CD1c-positive myeloid dendritic cell (primary cell): Measurements from ENCODE around the gene ARHGAP31.
"Not testable (repeated sequence)": the region's sequence is repeated elsewhere in the genome, so short reads cannot be mapped to it uniquely, and the experiment has no call there.

Experiments
- DNase-seq: peaks from one replicate; pipeline ENCODE4 v3.0.0-alpha.2; 2016; ENCODE audit errors: extremely low spot score

Gene ARHGAP31

DNA sequence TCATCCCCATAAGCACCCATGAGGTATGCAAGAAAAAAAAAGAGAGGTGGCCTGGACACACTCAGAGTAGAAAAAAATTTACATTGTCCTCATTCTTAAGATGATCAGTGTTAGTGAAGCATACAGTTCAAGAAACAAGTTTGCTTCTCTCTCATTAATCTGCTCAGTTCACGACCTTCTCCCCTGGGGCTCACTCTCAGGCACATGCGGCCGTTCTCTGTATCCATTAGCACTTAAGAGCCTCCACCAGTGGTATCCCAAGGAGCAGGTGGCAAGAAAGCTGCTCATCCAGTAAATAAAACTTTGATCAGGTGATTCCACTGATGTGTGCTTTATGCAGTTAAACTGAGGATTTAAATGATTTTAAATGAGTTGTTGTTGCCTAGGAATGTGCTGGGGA lies 57.4 kb downstream of the ARHGAP31 start:
- DNase-seq = no peak

DNA sequence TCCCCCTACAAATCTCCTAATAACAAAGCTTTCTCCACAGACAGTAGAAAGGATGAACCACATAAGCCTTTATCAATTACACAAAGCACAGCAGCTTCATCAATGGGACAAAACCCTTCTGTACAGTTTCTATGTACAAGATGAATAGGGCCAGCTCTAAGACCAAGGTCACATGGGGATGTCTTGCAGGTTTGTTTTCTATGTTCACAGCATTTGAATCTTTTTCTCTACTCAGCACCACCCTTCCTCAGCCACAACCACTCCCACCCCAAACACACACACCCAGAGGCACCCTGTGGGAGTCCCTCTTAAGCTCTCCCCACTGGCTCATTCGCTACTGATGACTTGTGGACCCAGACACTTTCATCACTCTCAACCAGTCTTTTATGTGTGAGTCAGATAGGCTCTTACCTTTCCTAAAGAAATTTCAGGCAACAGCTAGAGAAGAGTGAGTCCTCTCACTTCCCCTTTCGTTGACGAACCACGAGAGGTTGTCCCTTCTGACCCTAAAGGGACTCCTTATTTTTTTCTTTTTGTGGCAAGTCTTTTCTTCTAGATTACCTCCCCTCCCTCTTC lies 57.9 kb downstream of the ARHGAP31 start:
- peak; percentile 80 for DNase-seq

- peak; percentile 51 for DNase-seq
Measured at GRCh38 chr3:119352863-119353527, 58.8 kb downstream of the ARHGAP31 start.

DNA sequence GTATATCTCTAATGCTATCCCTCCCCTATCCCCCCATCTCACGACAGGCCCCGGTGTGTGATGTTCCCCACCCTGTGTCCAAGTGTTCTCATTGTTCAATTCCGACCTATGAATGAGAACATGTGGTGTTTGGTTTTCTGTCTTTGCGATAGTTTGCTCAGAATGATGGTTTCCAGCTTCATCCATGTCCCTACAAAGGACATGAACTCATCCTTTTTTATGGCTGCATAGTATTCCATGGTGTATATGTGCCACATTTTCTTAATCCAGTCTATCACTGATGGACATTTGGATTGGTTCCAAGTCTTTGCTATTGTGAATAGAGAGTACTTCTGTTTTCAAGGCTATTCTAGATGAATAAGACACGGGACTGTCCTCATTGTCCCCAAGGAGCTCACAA lies 61.4 kb downstream of the ARHGAP31 start:
- DNase-seq = not testable (repeated sequence)

- DNase-seq = peak; percentile 28
Measured at GRCh38 chr3:119356646-119357045, 62.5 kb downstream of the ARHGAP31 start.

DNA sequence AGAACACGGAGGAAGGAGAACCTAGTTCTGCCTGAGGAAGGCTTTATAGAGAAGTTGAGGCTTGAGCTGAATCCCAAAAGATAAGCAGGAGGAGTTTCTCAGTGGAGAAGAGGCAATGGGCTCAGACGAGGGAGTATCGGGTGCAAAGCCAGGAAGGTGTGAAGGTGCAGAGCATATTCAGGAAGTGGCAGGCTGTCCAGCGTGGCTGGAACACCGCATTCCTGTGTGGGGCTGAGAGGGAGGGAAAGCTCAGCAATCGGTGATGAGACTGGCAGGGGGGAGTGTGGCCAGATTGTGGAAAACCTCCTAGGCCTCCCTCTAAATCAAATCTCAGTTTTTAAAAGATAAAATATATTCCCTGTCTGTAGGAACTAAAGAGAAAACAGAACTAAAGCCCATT lies 63.0 kb downstream of the ARHGAP31 start:
- DNase-seq = no peak

DNA sequence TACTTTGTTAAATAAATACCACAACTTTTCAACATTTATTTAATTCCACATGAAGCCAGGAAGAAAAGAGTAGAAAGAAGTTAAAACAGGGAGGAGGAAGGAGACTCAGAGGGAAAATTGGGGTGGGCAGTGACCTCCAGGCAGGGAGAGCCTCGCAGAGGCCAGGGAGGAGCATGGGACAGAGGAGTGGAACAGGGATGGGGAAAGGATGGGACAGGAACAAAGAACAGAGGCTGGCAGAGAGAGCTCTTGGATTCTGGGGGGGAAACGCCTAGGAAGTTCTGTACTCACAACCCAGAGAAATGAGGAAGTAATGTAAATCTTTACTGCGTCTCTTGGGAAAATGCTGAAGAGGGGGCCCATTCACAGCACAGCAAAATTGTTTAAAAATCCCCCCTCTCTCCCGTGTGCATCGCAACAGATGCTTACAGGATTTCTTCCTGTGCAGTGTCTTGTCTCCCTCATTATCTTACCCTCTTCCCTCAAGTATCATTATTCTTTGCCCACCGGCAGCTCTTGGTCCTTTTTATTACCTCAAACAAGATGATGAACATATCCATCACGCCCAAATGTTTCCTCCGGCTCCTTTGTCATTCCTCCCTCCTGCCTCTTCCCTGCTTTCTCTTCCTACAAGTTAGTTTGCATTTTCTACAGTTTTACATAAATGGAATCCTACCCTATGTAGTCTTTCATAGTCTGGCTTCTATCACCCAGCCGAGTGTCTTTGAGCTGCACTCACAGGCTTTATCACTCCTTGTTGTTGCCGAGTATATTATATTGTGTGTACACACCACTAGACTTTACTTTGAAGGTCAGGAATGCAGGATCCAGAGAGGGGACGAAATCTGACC lies 65.5 kb downstream of the ARHGAP31 start:
- peak; percentile 21 for DNase-seq

GRCh38 chr3:119360736-119361462 lies 66.7 kb downstream of the ARHGAP31 start:
- DNase-seq = no peak

GRCh38 chr3:119362010-119362409 lies 67.8 kb downstream of the ARHGAP31 start:
- DNase-seq = no peak

DNA sequence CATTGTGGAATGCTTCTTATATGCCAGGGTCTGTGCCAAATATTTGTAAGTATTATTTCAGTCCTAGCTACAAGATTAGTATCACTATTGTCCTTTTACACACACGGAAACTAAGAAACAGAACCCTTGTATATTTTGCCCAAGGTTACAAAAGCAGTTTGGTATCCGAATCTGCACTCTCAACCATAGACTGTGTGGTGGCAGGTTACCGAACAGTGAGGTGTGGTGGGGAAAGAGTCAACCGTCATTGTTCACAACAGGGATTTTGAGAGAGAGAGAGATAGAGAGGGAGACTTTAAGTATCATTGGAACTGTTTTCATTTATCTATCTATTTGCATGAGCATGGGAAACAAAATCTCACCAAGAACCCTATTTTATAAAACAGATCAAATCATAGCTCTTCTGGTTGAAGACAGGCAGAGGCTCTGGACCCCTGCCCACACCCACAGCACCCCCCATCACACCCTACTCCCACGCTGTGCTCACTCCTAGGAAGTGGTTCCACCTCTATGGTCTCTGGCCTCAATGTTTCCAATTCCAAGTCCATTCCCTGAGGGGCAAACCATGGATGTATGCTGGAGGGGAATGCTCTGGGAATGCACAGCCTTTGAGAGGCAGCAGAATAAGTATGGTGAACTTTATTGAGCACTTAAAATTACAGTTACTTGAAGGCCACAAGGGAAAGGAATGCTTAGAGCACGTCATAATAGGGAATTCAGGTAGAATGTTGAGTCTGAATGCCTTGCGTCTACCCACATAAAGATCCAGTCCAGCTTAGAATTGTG lies 69.0 kb downstream of the ARHGAP31 start:
- no peak for DNase-seq

DNA sequence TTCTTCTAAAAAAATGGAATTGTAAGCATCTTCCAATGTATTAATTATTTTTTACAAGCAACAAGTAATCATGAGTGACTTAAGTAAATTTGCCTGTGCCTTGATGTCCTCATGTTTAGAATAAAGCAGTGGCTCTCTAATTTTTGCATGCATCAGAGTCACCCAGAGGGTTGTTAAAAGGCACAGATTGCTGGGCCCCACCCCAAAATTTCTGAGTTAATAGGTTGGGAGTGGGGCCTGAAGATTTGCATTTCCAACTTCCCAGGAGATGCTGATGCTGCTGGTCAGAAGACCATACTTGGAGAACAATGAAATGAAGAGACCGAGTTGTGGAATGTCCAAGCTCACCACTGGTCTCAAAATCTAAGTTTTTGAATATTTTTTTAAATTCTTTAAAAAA lies 70.2 kb downstream of the ARHGAP31 start:
- no peak for DNase-seq

DNA sequence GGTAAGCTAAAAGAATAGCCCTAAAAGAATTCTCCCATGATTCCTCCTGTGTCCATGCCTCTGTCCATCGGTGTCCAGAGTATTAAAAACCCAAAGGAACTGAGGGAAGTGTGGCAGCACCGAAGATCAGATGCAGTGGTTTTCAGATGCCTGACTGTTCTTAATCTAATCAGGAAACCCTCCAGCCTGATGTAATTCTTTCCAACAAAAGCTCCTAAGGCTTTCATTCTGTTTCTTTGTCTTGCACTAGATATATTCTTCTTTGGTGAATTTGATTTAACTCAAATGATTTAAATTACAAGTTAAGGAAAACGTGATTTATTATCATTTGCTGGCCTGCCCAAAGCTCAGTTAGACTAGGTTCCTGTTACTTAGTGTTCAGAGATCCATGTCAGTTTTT lies 71.2 kb downstream of the ARHGAP31 start:
- no peak for DNase-seq

DNA sequence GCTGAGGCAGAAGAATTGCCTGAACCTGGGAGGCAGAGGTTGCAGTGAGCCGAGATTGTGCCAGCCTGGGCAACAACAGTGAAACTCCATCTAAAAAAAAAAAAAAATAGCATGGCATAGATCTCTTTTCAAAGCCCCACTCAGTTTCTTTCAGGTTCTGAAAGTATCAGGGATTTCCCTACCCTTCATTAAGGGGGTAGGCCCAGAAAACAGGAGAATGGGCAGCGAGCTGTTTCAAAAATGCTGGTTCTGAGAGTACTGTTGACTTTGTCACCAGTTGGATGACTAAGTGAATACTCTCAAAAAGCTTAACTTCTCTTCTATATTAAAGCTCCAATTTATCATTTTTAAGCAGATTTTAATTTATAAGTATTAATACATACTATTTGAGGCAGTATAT lies 72.8 kb downstream of the ARHGAP31 start:
- DNase-seq = no peak

GRCh38 chr3:119368298-119368697 lies 74.1 kb downstream of the ARHGAP31 start:
- DNase-seq = no peak

DNA sequence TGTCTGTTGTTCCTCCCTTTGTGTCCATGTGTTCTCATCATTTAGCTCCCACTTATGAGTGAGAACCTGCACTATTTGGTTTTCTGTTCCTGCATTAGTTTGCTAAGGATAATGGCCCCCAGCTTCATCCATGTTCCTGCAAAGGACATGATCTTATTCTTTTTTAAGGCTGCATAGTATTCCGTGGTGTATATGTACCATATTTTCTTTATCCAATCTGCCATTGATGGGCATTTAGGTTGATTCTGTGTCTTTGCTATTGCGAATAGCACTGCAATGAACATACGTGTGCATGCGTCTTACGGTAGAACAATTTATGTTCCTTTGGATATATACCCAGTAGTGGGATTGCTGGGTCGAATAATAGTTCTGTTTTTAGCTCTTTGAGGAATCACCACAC lies 77.6 kb downstream of the ARHGAP31 start:
- not testable (repeated sequence) for DNase-seq

DNA sequence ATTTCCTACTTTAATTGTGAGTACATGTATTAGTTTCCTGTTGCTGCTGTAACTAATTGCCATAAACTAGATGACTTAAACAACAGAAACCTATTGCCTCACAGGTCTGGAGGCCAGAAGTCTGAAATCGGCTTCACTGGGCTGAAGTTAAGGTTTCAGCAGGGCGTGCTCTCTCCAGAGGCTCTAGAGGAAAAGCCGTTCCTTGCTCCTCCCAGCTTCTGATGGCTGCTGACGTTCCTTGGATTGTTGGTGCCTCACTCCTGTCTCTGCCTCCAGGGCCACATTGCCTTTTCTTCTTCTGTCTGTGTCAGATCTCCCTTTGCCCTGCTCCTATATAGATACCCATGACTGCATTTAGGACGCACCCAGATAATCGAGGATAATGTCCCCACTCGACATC lies 80.9 kb downstream of the ARHGAP31 start:
- no peak for DNase-seq

- DNase-seq = no peak
Measured at GRCh38 chr3:119375510-119375909, 81.3 kb downstream of the ARHGAP31 start.

GRCh38 chr3:119376758-119377157 lies 82.6 kb downstream of the ARHGAP31 start:
- DNase-seq = no peak

GRCh38 chr3:119378259-119378803 lies 84.1 kb downstream of the ARHGAP31 start:
- no peak for DNase-seq

DNA sequence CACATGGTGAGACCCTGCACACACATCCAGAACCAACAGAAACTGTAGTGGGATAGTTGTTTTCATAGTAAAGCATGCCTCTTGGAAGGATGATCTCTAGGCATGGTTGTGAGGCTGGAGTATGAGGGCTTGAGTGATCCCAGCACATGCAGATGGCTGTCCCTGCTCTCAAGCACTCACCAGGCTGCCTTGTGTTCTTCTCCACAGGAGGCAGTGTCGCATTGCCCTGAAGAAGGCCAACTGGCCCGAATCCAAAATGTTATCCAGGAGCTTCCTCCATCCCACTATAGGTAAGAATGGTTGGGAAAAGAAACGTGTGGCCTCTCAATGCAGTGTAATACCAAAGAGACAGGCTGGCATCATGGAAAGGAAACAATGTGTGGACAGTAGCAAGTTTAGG lies 86.5 kb downstream of the ARHGAP31 start:
- DNase-seq = no peak

DNA sequence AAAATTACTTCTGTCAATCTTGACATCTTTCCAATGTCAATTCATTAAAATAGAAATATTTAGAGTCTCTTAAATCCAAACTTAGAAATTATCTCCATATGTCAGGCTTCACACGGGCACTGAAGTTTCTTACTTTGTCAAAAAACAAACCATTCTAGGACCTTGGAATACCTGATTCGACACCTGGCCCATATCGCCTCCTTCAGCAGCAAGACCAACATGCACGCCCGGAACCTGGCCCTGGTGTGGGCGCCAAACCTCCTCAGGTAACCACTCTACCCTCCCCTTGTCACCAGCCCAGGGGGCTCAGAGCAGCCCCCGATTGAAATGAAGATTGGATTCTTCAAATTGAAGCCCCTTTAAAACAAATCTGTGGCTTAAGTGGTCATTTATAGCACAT lies 88.0 kb downstream of the ARHGAP31 start:
- no peak for DNase-seq
